NK-92 (cell line): ENCODE measurements around the gene JCHAIN.
"Not testable (repeated sequence)": the region's sequence is repeated elsewhere in the genome, so short reads cannot be mapped to it uniquely, and the experiment has no call there.

Source experiments
- DNase-seq: peaks from one replicate; lab custom pipeline; 2025; ENCODE audit not compliant: unreplicated experiment; lab: John Stamatoyannopoulos, UW

JCHAIN gene

GRCh38 chr4:70650741-70651140 lies 15.6 kb downstream of the JCHAIN start:
- DNase-seq = not testable (repeated sequence)

- DNase-seq = no peak
Observed at GRCh38 chr4:70640192-70640591, 26.1 kb downstream of the JCHAIN start.

- DNase-seq = no peak
Observed at GRCh38 chr4:70637239-70637913, 28.9 kb downstream of the JCHAIN start.

- no peak for DNase-seq
Observed at GRCh38 chr4:70634482-70634881, 31.8 kb downstream of the JCHAIN start.

GRCh38 chr4:70632028-70632427 lies 34.3 kb downstream of the JCHAIN start:
- no peak for DNase-seq

- no peak for DNase-seq
Observed at GRCh38 chr4:70630162-70630561, 36.1 kb downstream of the JCHAIN start.

GRCh38 chr4:70629469-70630090 lies 36.7 kb downstream of the JCHAIN start:
- DNase-seq = no peak

- DNase-seq = no peak
Observed at GRCh38 chr4:70628444-70628843, 37.9 kb downstream of the JCHAIN start, which contains the start of gene ENAM. Gene ENAM, plus strand, starts transcription at chr4:70628744. Its CDS starts 757 bp downstream, at chr4:70629501.

GRCh38 chr4:70627620-70628019 lies 38.7 kb downstream of the JCHAIN start:
- no peak for DNase-seq

- no peak for DNase-seq
Observed at GRCh38 chr4:70624226-70624793, 42.0 kb downstream of the JCHAIN start.

- DNase-seq = no peak
Observed at GRCh38 chr4:70623323-70623722, 43.0 kb downstream of the JCHAIN start.

GRCh38 chr4:70619778-70620177 lies 46.5 kb downstream of the JCHAIN start:
- DNase-seq = no peak

- DNase-seq = no peak
Observed at GRCh38 chr4:70619288-70619687, 47.0 kb downstream of the JCHAIN start.

- DNase-seq = no peak
Observed at GRCh38 chr4:70614184-70614555, 52.1 kb downstream of the JCHAIN start.

GRCh38 chr4:70613306-70614183 lies 52.8 kb downstream of the JCHAIN start:
- DNase-seq = no peak

- no peak for DNase-seq
Observed at GRCh38 chr4:70608324-70608723, 58.0 kb downstream of the JCHAIN start.

GRCh38 chr4:70607334-70607853 lies 58.9 kb downstream of the JCHAIN start:
- no peak for DNase-seq

- no peak for DNase-seq
Observed at GRCh38 chr4:70606459-70606858, 59.8 kb downstream of the JCHAIN start.
